ENCODE data around the gene PPA2.

DNA sequence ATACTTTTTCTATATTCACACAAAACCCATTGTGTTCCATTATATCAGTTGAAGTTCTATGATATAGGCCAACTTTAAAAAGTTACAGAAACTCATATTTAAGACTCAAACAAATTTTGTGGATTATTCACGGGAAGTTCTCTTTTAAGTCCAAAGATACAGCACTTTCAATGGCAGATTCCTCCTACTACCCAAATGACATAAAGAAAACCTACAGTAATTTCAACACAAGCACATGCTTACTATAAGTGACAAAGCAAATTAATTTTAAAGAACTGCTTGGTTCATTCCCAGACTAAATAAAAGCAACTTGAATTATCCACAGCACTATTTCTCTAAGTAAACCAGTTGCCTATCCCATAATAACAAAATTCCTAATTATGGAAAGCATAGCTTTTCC is 4.1 kb downstream of the PPA2 start:
- TF ChIP-seq, protein P1, sequence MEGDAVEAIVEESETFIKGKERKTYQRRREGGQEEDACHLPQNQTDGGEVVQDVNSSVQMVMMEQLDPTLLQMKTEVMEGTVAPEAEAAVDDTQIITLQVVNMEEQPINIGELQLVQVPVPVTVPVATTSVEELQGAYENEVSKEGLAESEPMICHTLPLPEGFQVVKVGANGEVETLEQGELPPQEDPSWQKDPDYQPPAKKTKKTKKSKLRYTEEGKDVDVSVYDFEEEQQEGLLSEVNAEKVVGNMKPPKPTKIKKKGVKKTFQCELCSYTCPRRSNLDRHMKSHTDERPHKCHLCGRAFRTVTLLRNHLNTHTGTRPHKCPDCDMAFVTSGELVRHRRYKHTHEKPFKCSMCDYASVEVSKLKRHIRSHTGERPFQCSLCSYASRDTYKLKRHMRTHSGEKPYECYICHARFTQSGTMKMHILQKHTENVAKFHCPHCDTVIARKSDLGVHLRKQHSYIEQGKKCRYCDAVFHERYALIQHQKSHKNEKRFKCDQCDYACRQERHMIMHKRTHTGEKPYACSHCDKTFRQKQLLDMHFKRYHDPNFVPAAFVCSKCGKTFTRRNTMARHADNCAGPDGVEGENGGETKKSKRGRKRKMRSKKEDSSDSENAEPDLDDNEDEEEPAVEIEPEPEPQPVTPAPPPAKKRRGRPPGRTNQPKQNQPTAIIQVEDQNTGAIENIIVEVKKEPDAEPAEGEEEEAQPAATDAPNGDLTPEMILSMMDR (IDR thresholded peaks at IDR 0.05), result no peak
- TF ChIP-seq POLR2A (IDR thresholded peaks at IDR 0.05), result no peak

Data from prostate gland (tissue), 2 donors.